Pancreas (tissue), 10 donors: ENCODE results near the gene CEP78. TPM values are rescaled to one million over a fixed set of nuclear protein-coding genes. Genes with fewer than 3 reads are reported as not detected.

Experiments
- ATAC-seq, 4 donors: fragments of 200-7000 bp; cut with Tn5 transposase; one replicate each; pipeline versions ENCODE4 v1.8.0 to v1.9.1; 2020; ENCODE audit warnings: mild to moderate bottlenecking in 4 of 4, moderate library complexity in 4 of 4
- DNase-seq, 6 donors: peaks; one replicate each; pipeline ENCODE4 v3.0.0-alpha.2; 2020
- FAIRE-seq: peaks from 2 replicates; lab custom pipeline; 2012; peaks lifted over from hg19 to GRCh38; lab: Jason Lieb, UNC
- H3K27ac ChIP-seq, 4 donors: fragments of 200-600 bp; sonication (generic); 1 replicate in 3 of 4; 2 replicates in 1 of 4; pipeline versions ENCODE4 v1.5.0 to v1.8.0; 2020
- H3K27me3 ChIP-seq, 4 donors: fragments of 200-600 bp; one replicate each; pipeline ENCODE4 v1.8.0; 2021
- H3K36me3 ChIP-seq, 3 donors: fragments of 200-600 bp; sonication (generic) in 1 of 3; one replicate each; pipeline versions ENCODE4 v1.5.0 to v1.8.0; 2020 to 2021
- H3K4me1 ChIP-seq, 3 donors: fragments of 200-600 bp; one replicate each; pipeline ENCODE4 v1.8.0; 2021
- H3K4me3 ChIP-seq, 4 donors: fragments of 200-600 bp; sonication (generic) in 2 of 4; one replicate each; pipeline versions ENCODE4 v1.5.0 to v1.8.0; 2020 to 2021
- H3K9me3 ChIP-seq, 4 donors: fragments of 200-600 bp; one replicate each; pipeline ENCODE4 v1.8.0; 2021
- CTCF ChIP-seq, 4 donors: fragments of 200-600 bp; sonication (generic) in 3 of 4; IDR thresholded peaks; one replicate each; pipeline versions ENCODE4 v1.5.0 to v1.8.0; 2021; ENCODE audit warnings: antibody characterized with exemption in 4 of 4
- WGBS, 2 donors: extraction: QIAGEN DNeasy Blood & Tissue Kit; methylation state at CpG; one replicate each; pipeline ENCODE4 v1.1.7; 2013; 5-methylcytosine and 5-hydroxymethylcytosine counted together
- intact Hi-C, 3 donors: fragments of 100-400 bp; cut with DNase I; formaldehyde crosslinking; loops; one replicate each; pipeline versions ENCODE4 v1.11.1 to v1.14.2; 2022
- polyA plus RNA-seq, 2 donors: library from polyadenylated mRNA; stranded (reverse); fragments of 200-250 nt; gene quantifications; one replicate each; pipeline ENCODE4 v1.2.3, GENCODE V29; 2013
- total RNA-seq, 6 donors: library from RNA; stranded (reverse); fragmentation: NEBNext Ultra II Directional in 4 of 6; extraction: Animal tissue kit (Norgen Biotek cat#: 25700) in 4 of 6; gene quantifications; one replicate each; pipeline versions ENCODE4 v1.2.1 to v1.2.4, GENCODE V29; 2021 to 2023
- donor health status: healthy with polysubstance abuse.
- donor health status: DM: no; HTN: no; CAD: no; lungs with moderate emphysema.
- donor health status: DM: no; HTN: no; CAD: no.
- donor health status: control.
- donor health status: control.
- donor health status: Bipolar disorder and iron deficiency.
- donor health status: DM: yes; HTN: yes; CAD: no.
- donor health status: DM: no; HTN: no; CAD: no.
- donor health status: DM: no; HTN: no; CAD: no.
- donor health status: DM: yes; HTN: yes; CAD: no.

Gene CEP78
- total and polyA plus RNA-seq, 8 donors, result 3.3 to 6.5 (median 5.2) TPM

- H3K27ac ChIP-seq, result no peak overlapping the region
- intact Hi-C loops, result no loop called here
- DNase-seq, result no peak
- H3K27me3 ChIP-seq, result no peaks in the 10 kb centered on the region
- TF ChIP-seq CTCF (IDR thresholded peaks at IDR 0.05), result no peak
- peaks cover 26 to 34% (median 30%) of the 10 kb centered on the region in 3 donors for H3K4me1 ChIP-seq
- no peak for FAIRE-seq
- no peaks in the 10 kb centered on the region for H3K36me3 ChIP-seq
- no peak for ATAC-seq
- H3K9me3 ChIP-seq, result no peaks in the 10 kb centered on the region
- no peak overlapping the region for H3K4me3 ChIP-seq
- 85 to 95% methylated on average over 1 of the region's 1 CpG for WGBS, 2 donors
These were observed 68.5 kb downstream of the CEP78 start for GRCh38 chr9:78304357-78304756.

GRCh38 chr9:78306222-78307076 lies 70.6 kb downstream of the CEP78 start:
- H3K27me3 ChIP-seq, result no peaks in the 10 kb centered on the region
- ATAC-seq (peak in 3 of 4 donors; percentile 36), FAIRE-seq (no peak), DNase-seq (peak in 2 of 6 donors; percentile 32 to 57)
- no peaks in the 10 kb centered on the region for H3K9me3 ChIP-seq
- H3K4me3 ChIP-seq, result no peak overlapping the region
- no peak overlapping the region for H3K27ac ChIP-seq
- no peak for TF ChIP-seq CTCF (IDR thresholded peaks at IDR 0.05)
- intact Hi-C loops, result no loop called here
- H3K4me1 ChIP-seq, result peaks cover 25 to 27% (median 26%) of the 10 kb centered on the region in 3 donors
- 54 to 59% methylated on average over 16 of the region's 16 CpGs for WGBS, 2 donors
- no peaks in the 10 kb centered on the region for H3K36me3 ChIP-seq

GRCh38 chr9:78307360-78307759 lies 71.5 kb downstream of the CEP78 start:
- ATAC-seq (no peak), FAIRE-seq (no peak), DNase-seq (no peak)
- H3K4me3 ChIP-seq, result no peak overlapping the region
- WGBS, 2 donors, result 84 to 85% methylated on average over 2 of the region's 2 CpGs
- no peaks in the 10 kb centered on the region for H3K36me3 ChIP-seq
- no peak overlapping the region for H3K27ac ChIP-seq
- no peaks in the 10 kb centered on the region for H3K27me3 ChIP-seq
- no peaks in the 10 kb centered on the region for H3K9me3 ChIP-seq
- peaks cover 16 to 25% (median 21%) of the 10 kb centered on the region in 3 donors for H3K4me1 ChIP-seq
- no peak for TF ChIP-seq CTCF (IDR thresholded peaks at IDR 0.05)
- intact Hi-C loops, result no loop called here

DNA sequence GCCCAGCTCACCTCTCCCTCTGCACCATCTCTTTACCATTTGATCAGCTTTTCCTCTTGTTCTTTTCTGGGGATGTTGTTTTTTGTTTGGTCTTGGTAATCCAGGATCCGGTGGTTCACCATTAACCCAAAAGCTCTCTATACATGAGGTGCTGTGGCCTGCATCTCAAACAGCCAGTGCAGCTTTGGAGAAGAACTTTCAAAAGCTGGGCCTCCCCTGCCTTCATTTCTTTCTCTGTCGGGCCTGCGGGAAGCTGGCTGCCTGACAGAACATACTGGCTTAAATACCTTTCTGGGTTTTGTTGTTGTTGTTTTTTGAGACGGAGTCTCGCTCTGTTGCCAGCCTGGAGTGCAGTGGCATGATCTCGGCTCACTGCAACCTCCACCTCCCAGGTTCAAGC lies 73.2 kb downstream of the CEP78 start:
- TF ChIP-seq CTCF (IDR thresholded peaks at IDR 0.05), result no peak
- no peaks in the 10 kb centered on the region for H3K36me3 ChIP-seq
- FAIRE-seq, result no peak
- no peak for DNase-seq
- H3K4me1 ChIP-seq, result peaks cover 10 to 18% (median 11%) of the 10 kb centered on the region in 3 donors
- no peak overlapping the region for H3K27ac ChIP-seq
- intact Hi-C loops, result no loop called here
- H3K4me3 ChIP-seq, result no peak overlapping the region
- ATAC-seq, result no peak
- H3K27me3 ChIP-seq, result no peaks in the 10 kb centered on the region
- WGBS, 2 donors, result 53 to 79% methylated on average over 6 of the region's 6 CpGs
- no peaks in the 10 kb centered on the region for H3K9me3 ChIP-seq

DNA sequence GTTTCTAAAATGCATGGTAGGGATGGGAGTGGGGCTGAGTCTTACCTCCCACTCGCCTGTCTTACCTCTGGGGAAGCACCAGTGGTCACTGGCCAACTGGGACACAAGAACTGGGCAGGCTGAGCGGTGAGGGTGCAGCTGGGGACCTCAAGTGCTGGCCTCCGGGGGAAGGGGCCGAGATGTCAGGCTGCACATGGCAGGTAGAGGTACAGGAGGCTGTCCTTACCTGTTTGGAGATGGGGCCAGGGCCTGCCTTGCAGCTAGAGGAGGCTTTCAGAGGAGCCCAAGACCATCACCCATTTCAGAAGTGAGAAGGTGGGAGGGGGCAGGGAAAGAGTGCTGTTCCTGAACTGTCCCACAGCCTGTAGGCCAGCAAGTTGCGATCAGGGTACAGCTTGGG lies 75.2 kb downstream of the CEP78 start:
- no peaks in the 10 kb centered on the region for H3K27me3 ChIP-seq
- H3K27ac ChIP-seq, result no peak overlapping the region
- H3K4me3 ChIP-seq, result no peak overlapping the region
- no peaks in the 10 kb centered on the region for H3K9me3 ChIP-seq
- DNase-seq (no peak), ATAC-seq (no peak), FAIRE-seq (no peak)
- no peaks in the 10 kb centered on the region for H3K36me3 ChIP-seq
- peaks cover 5 to 23% (median 14%) of the 10 kb centered on the region in 3 donors for H3K4me1 ChIP-seq
- intact Hi-C loops, result no loop called here
- no peak for TF ChIP-seq CTCF (IDR thresholded peaks at IDR 0.05)
- 94% methylated on average over 5 of the region's 5 CpGs for WGBS, 2 donors
